GF-D8 (cell line): ENCODE data around the gene DENND6A.
"Not testable (repeated sequence)": the region's sequence is repeated elsewhere in the genome, so short reads cannot be mapped to it uniquely, and the experiment has no call there.

Experiments
- DNase-seq: peaks from one replicate; lab custom pipeline; 2025; lab: John Stamatoyannopoulos, UW

Gene DENND6A

GRCh38 chr3:57692396-57693147 lies at the start of gene DENND6A:
TSS of gene DENND6A (minus strand) at chr3:57693077. CDS start at chr3:57693018, 59 bp downstream.
- peak; percentile 74 for DNase-seq

- DNase-seq: no peak
Measured at GRCh38 chr3:57740027-57740426, 47.1 kb upstream of the DENND6A start.

GRCh38 chr3:57738391-57738790 lies 45.5 kb upstream of the DENND6A start:
- no peak for DNase-seq

GRCh38 chr3:57737840-57738239 lies 45.0 kb upstream of the DENND6A start:
- no peak for DNase-seq

- DNase-seq: no peak
Measured at GRCh38 chr3:57735405-57735804, 42.5 kb upstream of the DENND6A start.

GRCh38 chr3:57733790-57734189 lies 40.9 kb upstream of the DENND6A start:
- no peak for DNase-seq

- DNase-seq: no peak
Measured at GRCh38 chr3:57731311-57731710, 38.4 kb upstream of the DENND6A start.

GRCh38 chr3:57730682-57731081 lies 37.8 kb upstream of the DENND6A start:
- DNase-seq: no peak

- peak; percentile 75 for DNase-seq
Measured at GRCh38 chr3:57729334-57730045, 36.6 kb upstream of the DENND6A start.

GRCh38 chr3:57727106-57727505 lies 34.2 kb upstream of the DENND6A start:
- no peak for DNase-seq

- no peak for DNase-seq
Measured at GRCh38 chr3:57726397-57726796, 33.5 kb upstream of the DENND6A start.

- no peak for DNase-seq
Measured at GRCh38 chr3:57718118-57718517, 25.2 kb upstream of the DENND6A start.

- DNase-seq: no peak
Measured at GRCh38 chr3:57717205-57717868, 24.5 kb upstream of the DENND6A start.

GRCh38 chr3:57715686-57716085 lies 22.8 kb upstream of the DENND6A start:
- no peak for DNase-seq

GRCh38 chr3:57709559-57709958 lies 16.7 kb upstream of the DENND6A start:
- DNase-seq: no peak

- DNase-seq: peak; percentile 11
Measured at GRCh38 chr3:57709031-57709430, 16.2 kb upstream of the DENND6A start.

- no peak for DNase-seq
Measured at GRCh38 chr3:57706462-57706861, 13.6 kb upstream of the DENND6A start.

- not testable (repeated sequence) for DNase-seq
Measured at GRCh38 chr3:57705351-57705750, 12.5 kb upstream of the DENND6A start.

- no peak for DNase-seq
Measured at GRCh38 chr3:57701781-57702180, 8.9 kb upstream of the DENND6A start.

- no peak for DNase-seq
Measured at GRCh38 chr3:57700737-57701136, 7.9 kb upstream of the DENND6A start.

- no peak for DNase-seq
Measured at GRCh38 chr3:57699591-57699990, 6.7 kb upstream of the DENND6A start.

GRCh38 chr3:57696801-57697321 lies 4.0 kb upstream of the DENND6A start:
- no peak for DNase-seq

GRCh38 chr3:57694146-57694545 lies 1.3 kb upstream of the DENND6A start:
- no peak for DNase-seq
